HUES6 (cell line): ENCODE measurements around the gene CAPN15.
A peak's percentile ranks its signal among the peaks of the same experiment; 100 is the strongest.

Source experiments
- H3K27ac ChIP-seq: 2 replicates; pipeline ENCODE4 v1.7.0; 2013; ENCODE audit warnings: low read depth, mild to moderate bottlenecking, low read length, inconsistent platforms
- H3K27me3 ChIP-seq: 2 replicates; pipeline ENCODE4 v1.6.1; 2013; ENCODE audit warnings: low read length; ENCODE audit not compliant: control insufficient read depth, insufficient read depth
- H3K36me3 ChIP-seq: 2 replicates; pipeline ENCODE4 v1.6.1; 2013; ENCODE audit warnings: low read length; ENCODE audit not compliant: control insufficient read depth, insufficient read depth
- H3K4me1 ChIP-seq: 2 replicates; pipeline ENCODE4 v1.6.1; 2013; ENCODE audit warnings: low read length; ENCODE audit not compliant: control insufficient read depth, insufficient read depth
- H3K4me3 ChIP-seq: 2 replicates; pipeline ENCODE4 v1.5.1; 2013; ENCODE audit warnings: low read depth, low read length
- H3K9ac ChIP-seq: one replicate; pipeline ENCODE4 v1.6.1; 2013; ENCODE audit warnings: mild to moderate bottlenecking, low read length
- H3K9me3 ChIP-seq: 2 replicates; pipeline ENCODE4 v1.6.1; 2013; ENCODE audit warnings: low read depth, low read length; ENCODE audit not compliant: control insufficient read depth, insufficient read depth

Gene CAPN15

DNA sequence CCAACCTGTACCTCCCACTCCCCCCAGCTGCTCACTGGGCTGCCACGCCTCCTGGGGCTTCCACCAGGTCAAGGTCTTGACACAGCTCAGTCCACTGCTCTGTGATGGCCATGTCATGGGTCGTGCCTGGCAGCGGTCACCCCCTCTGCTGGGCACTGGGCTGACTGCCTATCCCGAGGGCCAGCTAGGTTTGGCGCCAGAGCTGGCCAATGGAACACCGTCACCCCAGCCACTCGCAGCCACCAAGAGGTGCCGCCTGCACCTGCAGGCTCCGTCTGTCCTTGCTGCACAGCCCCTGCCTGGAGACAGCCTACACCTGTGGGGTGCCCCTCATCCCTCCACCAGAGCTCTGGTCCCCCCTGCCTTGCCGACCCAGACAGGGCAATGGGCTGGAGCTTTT lies 57.8 kb downstream of the CAPN15 start:
- Histone ChIP-seq H3K36me3 (peaks cover 13% of the 10 kb centered on the region), H3K9me3 (no peaks in the 10 kb centered on the region), H3K9ac (no peak overlapping the region), H3K27ac (no peak overlapping the region), H3K4me3 (no peak overlapping the region), H3K4me1 (peaks cover 21% of the 10 kb centered on the region), H3K27me3 (peaks cover 24% of the 10 kb centered on the region)

DNA sequence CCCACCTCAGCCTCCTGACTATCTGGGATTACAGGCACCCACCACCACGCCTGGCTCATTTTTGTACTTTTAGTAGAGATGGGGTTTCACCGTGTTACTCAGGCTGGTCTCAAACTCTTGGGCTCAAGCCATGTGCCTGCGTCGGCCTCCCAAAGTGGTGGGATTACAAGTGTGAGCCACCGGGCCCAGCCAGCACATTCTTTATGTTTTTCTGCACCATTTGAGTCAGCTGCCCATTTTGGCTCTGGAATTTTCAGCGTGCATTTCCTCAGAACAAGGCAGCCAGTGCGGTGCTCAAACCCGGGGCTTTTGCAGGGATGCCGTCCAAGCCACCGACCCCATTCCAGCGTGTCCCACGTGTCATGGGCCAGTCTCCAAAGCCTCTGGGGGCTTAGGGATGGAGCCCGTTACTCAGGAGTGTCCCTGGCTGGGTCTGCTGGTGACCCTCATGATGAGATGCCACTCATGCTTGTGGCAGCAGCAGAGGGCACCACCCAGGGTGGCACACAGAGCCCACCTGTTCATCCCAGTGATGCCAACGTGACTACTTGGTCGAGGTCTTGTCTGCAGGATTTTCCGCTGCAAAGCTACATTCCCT lies 58.6 kb downstream of the CAPN15 start:
- Histone ChIP-seq H3K9ac (no peak overlapping the region), H3K4me3 (no peak overlapping the region), H3K36me3 (peaks cover 5% of the 10 kb centered on the region; the same call in 1 of the 2 replicates), H3K27ac (no peak overlapping the region), H3K9me3 (no peaks in the 10 kb centered on the region), H3K4me1 (peaks cover 28% of the 10 kb centered on the region), H3K27me3 (peaks cover 32% of the 10 kb centered on the region)

DNA sequence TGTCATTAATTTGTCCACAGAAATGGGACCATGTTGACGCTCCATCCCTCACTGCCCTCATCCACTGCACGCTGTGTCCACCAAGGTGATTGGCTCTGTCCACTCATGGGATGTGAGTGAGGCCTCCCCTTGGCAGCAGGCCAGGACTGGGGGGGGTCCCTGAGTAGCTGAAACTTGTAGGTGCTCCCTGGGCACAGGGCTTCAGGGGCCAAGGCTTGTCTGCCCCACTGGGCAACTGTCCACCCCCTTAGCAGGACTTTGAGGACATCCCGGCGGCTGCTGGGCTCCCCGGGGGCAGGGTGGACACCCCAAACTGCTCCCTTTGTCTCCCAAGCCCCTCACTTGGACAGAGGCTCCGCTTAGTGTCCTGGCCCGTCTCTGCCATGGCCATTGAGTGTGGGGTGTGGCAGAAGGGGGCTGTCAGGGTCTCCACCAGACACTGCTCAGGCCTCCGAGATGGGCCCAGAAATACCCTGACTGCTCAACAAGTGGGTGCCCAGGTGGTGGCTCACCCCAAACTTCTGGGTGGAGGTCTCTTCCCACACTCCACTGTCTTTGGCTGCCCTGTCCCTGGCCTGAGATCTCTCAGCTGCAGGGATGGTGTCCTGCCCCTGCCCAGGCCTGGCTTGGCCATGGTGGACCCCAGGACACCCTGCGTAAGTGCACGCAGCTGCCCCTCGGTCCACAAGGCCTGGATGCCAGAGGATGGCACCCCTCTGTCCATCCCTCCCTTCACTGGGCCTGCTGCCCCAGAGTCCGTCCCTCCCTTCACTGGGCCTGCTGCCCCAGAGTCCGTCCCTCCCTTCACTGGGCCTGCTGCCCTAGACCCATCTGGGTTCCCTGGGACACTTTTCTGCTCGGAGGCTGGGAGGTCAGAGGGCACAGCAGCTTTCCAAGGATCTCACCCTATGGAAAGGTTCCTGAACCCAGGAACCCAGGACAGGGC lies 59.4 kb downstream of the CAPN15 start:
- H3K36me3 ChIP-seq, result peaks cover 5% of the 10 kb centered on the region; the same call in 1 of the 2 replicates
- H3K9me3 ChIP-seq, result no peaks in the 10 kb centered on the region
- peaks cover 33% of the 10 kb centered on the region for H3K27me3 ChIP-seq
- peaks cover 28% of the 10 kb centered on the region for H3K4me1 ChIP-seq
- H3K27ac ChIP-seq, result no peak overlapping the region
- no peak overlapping the region for H3K9ac ChIP-seq
- no peak overlapping the region for H3K4me3 ChIP-seq

- Histone ChIP-seq H3K27me3 (peaks cover 33% of the 10 kb centered on the region), H3K36me3 (no peaks in the 10 kb centered on the region), H3K27ac (peak overlapping the region; percentile 99; the same call in 1 of the 2 replicates), H3K9ac (peak overlapping the region; percentile 97), H3K4me3 (peak overlapping the region; percentile 98), H3K9me3 (no peaks in the 10 kb centered on the region), H3K4me1 (peaks cover 19% of the 10 kb centered on the region)
Measured at GRCh38 chr16:588639-588888, 61.1 kb downstream of the CAPN15 start.

DNA sequence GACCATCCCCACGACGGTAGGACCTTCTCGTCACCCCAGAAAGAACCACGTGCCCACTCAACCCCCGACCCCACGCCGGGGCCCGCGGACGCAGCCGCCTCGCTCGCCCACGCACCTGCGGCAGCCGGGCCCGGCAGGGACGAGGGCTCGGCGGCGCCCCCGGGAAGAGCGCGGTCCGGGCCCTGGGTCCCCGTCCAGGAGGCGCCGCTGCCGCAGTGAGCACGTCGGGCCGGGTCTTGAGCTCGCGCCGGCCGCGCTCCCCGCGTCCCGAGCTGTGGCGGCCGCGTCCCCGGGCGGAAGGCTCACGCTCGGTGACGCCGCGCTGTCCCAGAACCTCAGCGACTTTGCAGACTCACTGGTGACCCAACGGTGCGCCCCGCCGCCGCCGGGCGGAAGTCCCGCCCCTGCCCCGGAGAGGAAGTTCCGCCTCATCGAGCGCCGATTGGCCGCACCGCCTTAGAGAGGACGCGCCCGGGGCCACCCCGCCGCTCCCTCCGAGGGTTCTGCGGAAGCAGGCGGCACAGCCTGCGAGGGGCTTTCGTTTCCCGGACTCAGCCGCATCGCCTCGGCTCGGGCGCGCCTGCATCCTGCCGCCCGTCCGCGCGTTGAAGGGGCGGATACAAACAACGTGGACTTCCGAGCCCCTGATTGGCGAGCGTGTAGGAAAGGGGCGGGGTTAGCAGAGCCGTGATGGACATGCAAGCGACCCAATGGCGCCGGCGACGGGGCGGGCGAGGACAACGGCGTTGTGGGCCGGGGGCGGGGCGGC lies 61.6 kb downstream of the CAPN15 start:
- Histone ChIP-seq H3K27me3 (peaks cover 33% of the 10 kb centered on the region), H3K9me3 (no peaks in the 10 kb centered on the region), H3K4me3 (peak overlapping the region; percentile 98), H3K27ac (peak overlapping the region; percentile 99), H3K36me3 (no peaks in the 10 kb centered on the region), H3K9ac (peak overlapping the region; percentile 97), H3K4me1 (peaks cover 14% of the 10 kb centered on the region)

GRCh38 chr16:589658-590187 lies 62.2 kb downstream of the CAPN15 start, which contains the start of gene RAB40C:
TSS of gene RAB40C (plus strand) at chr16:590066. CDS start at chr16:590292, 226 bp downstream.
- Histone ChIP-seq H3K36me3 (peaks cover 2% of the 10 kb centered on the region; the same call in 1 of the 2 replicates), H3K4me1 (peaks cover 11% of the 10 kb centered on the region), H3K4me3 (peak within 1 kb of the TSS; percentile 98), H3K9ac (peak within 1 kb of the TSS; percentile 97), H3K27me3 (peaks cover 33% of the 10 kb centered on the region), H3K9me3 (no peaks in the 10 kb centered on the region), H3K27ac (peak within 1 kb of the TSS; percentile 99)

DNA sequence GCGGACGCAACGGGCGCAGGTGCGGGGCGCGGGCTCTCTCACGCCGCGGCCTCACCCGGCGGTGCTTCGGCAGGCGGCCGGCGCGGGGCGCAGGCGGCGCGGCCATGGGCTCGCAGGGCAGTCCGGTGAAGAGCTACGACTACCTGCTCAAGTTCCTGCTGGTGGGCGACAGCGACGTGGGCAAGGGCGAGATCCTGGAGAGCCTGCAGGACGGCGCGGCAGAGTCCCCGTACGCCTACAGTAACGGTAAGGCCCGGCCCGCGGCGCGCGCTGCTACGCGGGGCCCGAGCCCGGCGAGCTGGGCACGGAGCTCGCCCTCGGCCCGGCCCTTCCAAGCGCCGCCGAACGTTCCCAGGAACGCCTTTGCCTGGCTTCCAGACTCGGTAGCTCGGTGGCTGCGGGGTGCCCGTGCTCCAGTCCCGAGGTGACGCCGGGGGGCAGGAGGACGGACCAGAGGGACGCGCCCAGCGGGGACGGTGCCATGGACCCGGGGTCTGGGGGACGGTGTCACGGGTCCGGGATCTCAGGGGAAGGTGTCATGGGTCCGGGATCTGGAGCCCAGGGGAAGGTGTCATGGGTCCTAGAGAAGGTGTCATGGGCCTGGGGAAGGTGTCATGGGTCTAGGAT lies 62.8 kb downstream of the CAPN15 start:
- peaks cover 11% of the 10 kb centered on the region for H3K4me1 ChIP-seq
- H3K4me3 ChIP-seq, result peak overlapping the region; percentile 87
- H3K9ac ChIP-seq, result peak overlapping the region; percentile 74
- peaks cover 32% of the 10 kb centered on the region for H3K27me3 ChIP-seq
- no peak overlapping the region for H3K27ac ChIP-seq
- H3K36me3 ChIP-seq, result peaks cover 2% of the 10 kb centered on the region; the same call in 1 of the 2 replicates
- H3K9me3 ChIP-seq, result no peaks in the 10 kb centered on the region

DNA sequence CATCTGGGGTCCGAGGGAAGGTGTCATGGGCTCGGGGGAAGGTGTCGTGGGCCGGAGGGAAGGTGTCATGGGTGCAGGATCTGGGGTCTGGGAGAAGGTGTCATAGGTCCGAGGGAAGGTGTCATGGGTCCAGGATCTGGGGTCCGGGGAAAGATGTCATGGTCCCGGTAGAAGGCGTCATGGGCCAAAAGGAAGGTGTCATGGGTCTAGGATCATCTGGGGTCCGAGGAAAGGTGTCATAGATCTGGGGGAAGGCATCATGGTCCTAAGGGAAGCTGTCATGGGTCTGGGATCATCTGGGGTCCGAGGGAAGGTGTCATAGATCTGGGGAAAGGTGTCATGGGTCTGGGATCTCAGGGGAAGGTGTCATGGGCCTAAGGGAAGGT lies 63.3 kb downstream of the CAPN15 start:
- Histone ChIP-seq H3K27ac (no peak overlapping the region), H3K4me1 (peaks cover 11% of the 10 kb centered on the region), H3K9me3 (no peaks in the 10 kb centered on the region)

GRCh38 chr16:591231-591630 lies 63.7 kb downstream of the CAPN15 start:
- Histone ChIP-seq H3K4me1 (peaks cover 11% of the 10 kb centered on the region), H3K27ac (no peak overlapping the region), H3K36me3 (peaks cover 2% of the 10 kb centered on the region; the same call in 1 of the 2 replicates), H3K9me3 (no peaks in the 10 kb centered on the region), H3K9ac (no peak overlapping the region), H3K4me3 (peak overlapping the region; percentile 87; the same call in 1 of the 2 replicates), H3K27me3 (peaks cover 22% of the 10 kb centered on the region)

More for the DNA sequence above, 63.3 kb downstream of the CAPN15 start:
- H3K36me3 ChIP-seq, result peaks cover 2% of the 10 kb centered on the region; the same call in 1 of the 2 replicates
- peak overlapping the region; percentile 74 for H3K9ac ChIP-seq
- H3K4me3 ChIP-seq, result peak overlapping the region; percentile 87
- peaks cover 27% of the 10 kb centered on the region for H3K27me3 ChIP-seq

GRCh38 chr16:591892-592517 lies 64.5 kb downstream of the CAPN15 start:
- Histone ChIP-seq H3K36me3 (peaks cover 2% of the 10 kb centered on the region; the same call in 1 of the 2 replicates), H3K27me3 (peaks cover 15% of the 10 kb centered on the region), H3K4me3 (no peak overlapping the region), H3K9me3 (no peaks in the 10 kb centered on the region), H3K4me1 (peaks cover 11% of the 10 kb centered on the region), H3K27ac (no peak overlapping the region), H3K9ac (no peak overlapping the region)
